ENCODE measurements around the gene MSTO1.
"Not testable (repeated sequence)": the region's sequence is repeated elsewhere in the genome, so short reads cannot be mapped to it uniquely, and the experiment has no call there.

The MSTO1 gene

GRCh38 chr1:155591770-155592169 lies 18.2 kb upstream of the MSTO1 start:
- H3K27ac ChIP-seq = no peak overlapping the region
- no peak; the same call in 1 of the 2 replicates for TF ChIP-seq CTCF (conservative IDR thresholded peaks at IDR 0.05)
- no peak for TF ChIP-seq ZFX (IDR thresholded peaks at IDR 0.05)

GRCh38 chr1:155595877-155596474 lies 14.0 kb upstream of the MSTO1 start:
- H3K27ac ChIP-seq = not testable (repeated sequence)

GRCh38 chr1:155596864-155597263 lies 13.2 kb upstream of the MSTO1 start:
- no peak overlapping the region for H3K27ac ChIP-seq
- TF ChIP-seq ZFX (IDR thresholded peaks at IDR 0.05) (no peak), CTCF (conservative IDR thresholded peaks at IDR 0.05) (no peak)

DNA sequence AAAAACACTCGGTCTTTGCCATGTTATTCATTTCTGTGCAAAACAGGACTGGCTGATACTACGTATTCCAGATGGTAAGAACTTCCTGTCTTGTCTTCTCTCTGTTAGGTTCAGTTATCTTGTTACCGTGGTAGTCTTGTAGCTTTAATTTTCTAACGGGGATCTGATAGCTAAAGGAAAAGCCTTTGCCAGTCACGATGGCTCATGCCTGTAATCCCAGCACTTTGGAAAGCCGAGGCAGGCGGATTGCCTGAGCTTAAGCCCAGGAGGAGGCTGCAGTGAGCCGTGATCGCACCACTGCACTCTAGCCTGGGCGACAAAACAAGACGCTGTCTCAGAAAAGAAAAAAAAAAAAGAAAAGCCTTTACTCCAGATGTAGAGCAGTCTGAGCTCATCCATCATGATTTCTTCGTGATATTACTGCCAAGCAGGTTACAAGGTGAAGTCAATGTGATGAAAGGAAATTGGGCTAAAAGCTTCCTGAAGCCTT lies 11.1 kb upstream of the MSTO1 start:
- H3K27ac ChIP-seq = no peak overlapping the region
- TF ChIP-seq CTCF (conservative IDR thresholded peaks at IDR 0.05) (no peak), ZFX (IDR thresholded peaks at IDR 0.05) (no peak)

DNA sequence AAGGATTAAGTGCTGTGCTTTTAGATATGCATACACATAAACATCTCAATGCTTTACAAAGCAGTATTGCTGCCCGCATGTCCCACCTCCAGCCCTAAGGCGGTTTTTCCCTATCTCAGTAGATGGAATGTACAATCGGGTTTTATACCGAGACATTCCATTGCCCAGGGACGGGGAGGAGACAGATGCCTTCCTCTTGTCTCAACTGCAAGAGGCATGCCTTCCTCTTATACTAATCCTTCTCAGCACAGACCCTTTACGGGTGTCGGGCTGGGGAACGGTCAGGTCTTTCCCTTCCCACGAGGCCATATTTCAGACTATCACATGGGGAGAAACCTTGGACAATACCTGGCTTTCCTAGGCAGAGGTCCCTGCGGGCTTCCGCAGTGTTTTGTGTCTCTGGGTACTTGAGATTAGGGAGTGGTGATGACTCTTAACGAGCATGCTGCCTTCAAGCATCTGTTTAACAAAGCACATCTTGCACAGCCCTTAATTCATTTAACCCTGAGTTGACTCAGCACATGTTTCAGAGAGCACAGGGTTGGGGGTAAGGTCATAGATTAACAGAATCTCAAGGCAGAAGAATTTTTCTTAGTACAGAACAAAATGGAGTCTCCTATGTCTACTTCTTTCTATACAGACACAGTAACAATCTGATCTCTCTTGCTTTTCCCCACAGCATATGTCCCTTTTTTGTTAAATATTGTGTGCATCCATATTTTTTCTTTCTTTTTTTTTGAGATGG lies 10.0 kb upstream of the MSTO1 start:
- not testable (repeated sequence) for H3K27ac ChIP-seq

GRCh38 chr1:155607708-155608107 lies 2.3 kb upstream of the MSTO1 start:
- TF ChIP-seq CTCF (conservative IDR thresholded peaks at IDR 0.05) (no peak), ZFX (IDR thresholded peaks at IDR 0.05) (no peak)
- no peak overlapping the region for H3K27ac ChIP-seq

DNA sequence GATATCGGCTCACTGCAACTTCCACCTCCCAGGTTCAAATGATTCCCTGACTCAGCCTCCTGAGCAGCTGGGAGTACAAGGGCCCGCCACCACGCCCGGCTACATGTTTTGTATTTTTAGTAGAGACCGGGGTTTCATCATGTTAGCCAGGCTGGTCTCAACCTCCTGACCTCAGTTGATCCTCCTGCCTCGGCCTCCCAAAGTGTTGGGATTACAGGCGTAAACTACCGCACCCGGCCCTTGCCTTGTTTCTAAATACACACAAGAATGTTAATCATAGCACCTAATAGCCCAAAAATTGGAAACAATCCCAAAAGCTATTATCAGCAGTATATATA lies 1.2 kb upstream of the MSTO1 start:
- no peak overlapping the region for H3K27ac ChIP-seq

GRCh38 chr1:155610257-155610647 lies 234 bp downstream of the MSTO1 start:
- H3K27ac ChIP-seq = peak overlapping the region; percentile 79

More for the DNA sequence above, 1.2 kb upstream of the MSTO1 start:
- TF ChIP-seq CTCF (conservative IDR thresholded peaks at IDR 0.05) (no peak), ZFX (IDR thresholded peaks at IDR 0.05) (no peak)

GRCh38 chr1:155613226-155613625 lies 3.2 kb downstream of the MSTO1 start:
- not testable (repeated sequence) for H3K27ac ChIP-seq
